Fibroblast of pulmonary artery (primary cell): ENCODE measurements around the gene MFSD8.

ENCODE experiments used
- DNase-seq: peaks from one replicate; pipeline ENCODE4 v3.0.0-alpha.2; 2010; ENCODE audit warnings: low read depth
- H3K4me3 ChIP-seq: replicated peaks from 2 replicates; pipeline ENCODE4 v1.5.1; 2011; ENCODE audit warnings: low read depth, mild to moderate bottlenecking, control low read depth, low read length, moderate library complexity
- TF ChIP-seq, protein P1 (sequence below): IDR thresholded peaks from 2 replicates; pipeline ENCODE4 v1.5.1; 2011; ENCODE audit warnings: mild to moderate bottlenecking, control low read depth, low read length, inconsistent platforms; ENCODE audit errors: missing control alignments

Gene MFSD8

DNA sequence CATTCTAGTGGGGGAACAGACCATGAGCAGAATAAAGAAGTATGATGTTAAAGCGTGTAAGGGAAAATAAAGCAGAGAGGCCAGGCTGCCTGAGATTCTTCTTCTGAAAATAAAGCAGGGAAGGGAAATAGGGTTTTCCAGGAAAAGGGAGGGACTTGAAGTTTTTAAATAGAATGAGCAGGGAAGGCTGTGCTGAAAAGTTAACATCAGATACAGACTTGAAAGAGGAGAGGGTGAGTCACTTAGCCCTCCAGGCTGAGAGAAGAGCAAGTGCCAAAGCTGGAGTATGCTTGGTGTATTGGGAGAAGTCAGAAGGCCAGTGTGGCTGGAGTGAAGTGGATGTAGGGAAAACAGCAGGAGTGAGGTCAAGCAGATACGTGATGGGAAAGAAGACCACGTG is 94.3 kb downstream of the MFSD8 start:
- DNase-seq = peak; percentile 84
- no peak overlapping the region for H3K4me3 ChIP-seq
- TF ChIP-seq, protein P1, sequence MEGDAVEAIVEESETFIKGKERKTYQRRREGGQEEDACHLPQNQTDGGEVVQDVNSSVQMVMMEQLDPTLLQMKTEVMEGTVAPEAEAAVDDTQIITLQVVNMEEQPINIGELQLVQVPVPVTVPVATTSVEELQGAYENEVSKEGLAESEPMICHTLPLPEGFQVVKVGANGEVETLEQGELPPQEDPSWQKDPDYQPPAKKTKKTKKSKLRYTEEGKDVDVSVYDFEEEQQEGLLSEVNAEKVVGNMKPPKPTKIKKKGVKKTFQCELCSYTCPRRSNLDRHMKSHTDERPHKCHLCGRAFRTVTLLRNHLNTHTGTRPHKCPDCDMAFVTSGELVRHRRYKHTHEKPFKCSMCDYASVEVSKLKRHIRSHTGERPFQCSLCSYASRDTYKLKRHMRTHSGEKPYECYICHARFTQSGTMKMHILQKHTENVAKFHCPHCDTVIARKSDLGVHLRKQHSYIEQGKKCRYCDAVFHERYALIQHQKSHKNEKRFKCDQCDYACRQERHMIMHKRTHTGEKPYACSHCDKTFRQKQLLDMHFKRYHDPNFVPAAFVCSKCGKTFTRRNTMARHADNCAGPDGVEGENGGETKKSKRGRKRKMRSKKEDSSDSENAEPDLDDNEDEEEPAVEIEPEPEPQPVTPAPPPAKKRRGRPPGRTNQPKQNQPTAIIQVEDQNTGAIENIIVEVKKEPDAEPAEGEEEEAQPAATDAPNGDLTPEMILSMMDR = no peak

DNA sequence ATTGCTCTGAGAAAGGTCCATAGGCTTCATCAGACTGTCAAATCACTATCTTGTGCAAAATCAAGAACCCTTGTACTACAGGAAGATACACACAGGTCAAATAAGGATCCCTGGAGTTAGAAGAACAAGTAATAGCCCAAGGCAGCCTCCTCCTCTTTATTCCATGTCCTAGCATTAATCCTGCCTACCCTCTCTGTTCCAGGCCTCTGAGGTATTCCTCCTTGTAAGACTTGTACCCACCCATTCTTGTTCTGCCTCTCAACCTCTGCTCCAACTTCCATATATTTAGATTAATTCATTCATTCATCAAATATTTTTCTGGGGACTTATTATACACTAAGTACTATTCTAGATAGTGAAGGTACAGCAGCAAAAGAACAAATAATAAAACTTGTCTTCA is 94.7 kb downstream of the MFSD8 start:
- DNase-seq = no peak
- TF ChIP-seq, protein P1 = no peak
- H3K4me3 ChIP-seq = no peak overlapping the region

DNA sequence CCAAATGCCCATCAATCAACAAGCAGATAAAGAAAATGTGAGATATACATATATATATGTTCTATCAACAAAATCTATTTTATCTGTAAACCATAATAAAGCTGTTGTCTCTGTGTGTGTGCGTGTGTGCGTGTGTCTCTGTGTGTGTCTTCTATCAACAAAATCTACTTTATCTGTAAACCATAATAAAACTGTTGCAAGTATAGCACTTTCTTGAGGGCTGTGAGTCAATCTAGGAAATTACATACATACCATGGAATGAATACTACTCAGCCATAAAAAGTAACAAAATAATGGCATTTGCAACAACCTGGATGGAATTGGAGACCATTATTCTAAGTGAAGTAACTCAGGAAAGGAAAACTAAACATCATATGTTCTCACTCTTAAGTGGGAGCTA is 96.8 kb downstream of the MFSD8 start:
- H3K4me3 ChIP-seq = no peak overlapping the region
- TF ChIP-seq, protein P1 = no peak
- no peak for DNase-seq
